HTR-8/SVneo (cell line): ENCODE results near the gene COL16A1.
A peak's percentile ranks its signal among the peaks of the same experiment; 100 is the strongest.

ENCODE experiments used
- DNase-seq: peaks from one replicate; pipeline ENCODE4 v3.0.0; 2011; ENCODE audit warnings: low spot score, mixed read lengths; ENCODE audit not compliant: insufficient read length
- FAIRE-seq: peaks from 2 replicates; lab custom pipeline; 2011; peaks lifted over from hg19 to GRCh38; lab: Jason Lieb, UNC

COL16A1 gene

GRCh38 chr1:31652891-31653499 is 50.8 kb downstream of the COL16A1 start:
- DNase-seq (no peak), FAIRE-seq (no peak)

- FAIRE-seq (no peak), DNase-seq (no peak)
These were observed 52.1 kb downstream of the COL16A1 start for GRCh38 chr1:31651766-31652165.

GRCh38 chr1:31651089-31651420 is 52.8 kb downstream of the COL16A1 start:
- DNase-seq (no peak), FAIRE-seq (no peak)

GRCh38 chr1:31650161-31651088 is 53.4 kb downstream of the COL16A1 start:
- no peak for DNase-seq
- no peak for FAIRE-seq

GRCh38 chr1:31648641-31649357 is 55.0 kb downstream of the COL16A1 start:
- FAIRE-seq: no peak
- DNase-seq: no peak

GRCh38 chr1:31648190-31648589 is 55.6 kb downstream of the COL16A1 start:
- no peak for DNase-seq
- FAIRE-seq: no peak

GRCh38 chr1:31647106-31647505 is 56.7 kb downstream of the COL16A1 start:
- DNase-seq: no peak

GRCh38 chr1:31646259-31646960 is 57.4 kb downstream of the COL16A1 start:
- no peak for FAIRE-seq
- no peak for DNase-seq

More at GRCh38 chr1:31647106-31647505, 56.7 kb downstream of the COL16A1 start:
- FAIRE-seq: no peak

GRCh38 chr1:31645274-31645568 is 58.6 kb downstream of the COL16A1 start:
- FAIRE-seq: no peak

GRCh38 chr1:31644560-31645273 is 59.1 kb downstream of the COL16A1 start, which contains the start of gene PEF1:
Gene PEF1 (minus strand): TSS chr1:31644876. CDS start chr1:31644864, 12 bp downstream.
- DNase-seq (peak; percentile 95), FAIRE-seq (peak; percentile 93)

More at GRCh38 chr1:31645274-31645568, 58.6 kb downstream of the COL16A1 start:
- DNase-seq: no peak

- no peak for DNase-seq
- FAIRE-seq: no peak
These were observed 59.7 kb downstream of the COL16A1 start for GRCh38 chr1:31643976-31644559.

GRCh38 chr1:31642897-31643296 is 60.9 kb downstream of the COL16A1 start:
- DNase-seq: no peak
- FAIRE-seq: no peak

GRCh38 chr1:31642366-31642765 is 61.5 kb downstream of the COL16A1 start:
- FAIRE-seq (no peak), DNase-seq (no peak)

- DNase-seq (no peak), FAIRE-seq (no peak)
These were observed 62.9 kb downstream of the COL16A1 start for GRCh38 chr1:31640964-31641363.

GRCh38 chr1:31640179-31640578 is 63.6 kb downstream of the COL16A1 start:
- FAIRE-seq (no peak), DNase-seq (no peak)

- no peak for DNase-seq
- no peak for FAIRE-seq
These were observed 64.3 kb downstream of the COL16A1 start for GRCh38 chr1:31639543-31639942.

- FAIRE-seq: no peak
- DNase-seq: no peak
These were observed 65.7 kb downstream of the COL16A1 start for GRCh38 chr1:31637915-31638673.

- DNase-seq (no peak), FAIRE-seq (no peak)
These were observed 70.7 kb downstream of the COL16A1 start for GRCh38 chr1:31633117-31633516.

GRCh38 chr1:31632649-31633048 is 71.2 kb downstream of the COL16A1 start:
- DNase-seq (no peak), FAIRE-seq (no peak)
